ENCODE data around the gene PEAK3. TPM values are rescaled to one million over a fixed set of nuclear protein-coding genes. Genes with fewer than 3 reads are reported as not detected.

Gene PEAK3
- total RNA-seq, 2 experiments from 2014 or later, result 0.54 TPM; not detected in 1

DNA sequence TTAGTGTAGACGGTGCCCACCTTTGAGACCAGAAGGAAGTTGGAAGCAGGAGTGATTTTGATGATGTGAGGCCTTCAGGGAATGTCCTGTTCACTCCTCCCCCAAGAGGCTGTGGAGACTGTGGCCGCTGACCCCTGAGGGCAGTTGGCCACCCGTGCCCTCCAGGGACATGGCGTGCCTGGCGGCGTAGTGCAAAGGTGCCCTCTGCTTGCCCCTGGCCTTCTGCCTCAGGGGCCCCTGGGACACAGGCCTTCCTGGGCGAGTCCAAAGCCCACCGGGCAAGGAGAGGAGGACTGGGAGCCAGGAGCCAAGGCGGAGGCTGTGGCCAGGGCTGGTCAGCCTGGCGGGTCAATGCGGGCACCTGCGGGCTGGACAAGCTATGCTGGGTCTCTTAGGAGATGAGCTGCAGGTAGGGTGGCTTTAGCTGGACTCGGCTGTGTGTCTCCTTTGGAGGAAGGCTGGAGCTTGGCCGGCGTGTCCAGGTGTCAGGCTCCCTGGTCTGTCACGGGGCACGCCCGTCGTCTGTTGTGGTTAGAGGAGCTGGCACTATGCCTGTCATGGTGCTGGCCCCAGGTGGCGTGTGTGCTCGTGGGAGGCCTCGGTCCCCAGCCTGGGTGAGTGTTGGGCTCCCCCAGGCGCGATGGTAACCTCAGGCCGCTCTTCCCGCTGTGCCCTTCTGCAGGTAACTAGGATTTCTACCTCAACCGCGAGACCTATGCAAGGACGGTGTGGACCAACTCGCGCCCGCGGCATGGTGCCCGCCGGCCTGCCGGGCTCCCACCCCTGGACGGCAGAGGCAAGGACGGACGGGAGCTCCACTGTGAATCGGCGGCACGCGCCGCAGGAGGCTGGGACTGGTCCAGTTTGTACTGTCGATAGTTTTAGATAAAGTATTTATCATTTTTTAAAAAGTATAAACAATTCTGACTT is 52.6 kb downstream of the PEAK3 start:
- Mint-ChIP-seq H3K36me3 (peaks cover 30% of the 10 kb centered on the region), H3K27me3 (no peaks in the 10 kb centered on the region), H3K4me1 (peaks cover 18% of the 10 kb centered on the region), H3K27ac (no peak overlapping the region), H3K9me3 (ENCODE audit: low read depth) (no peaks in the 10 kb centered on the region), H3K4me3 (no peak overlapping the region)
- CTCF ChIA-PET, result interaction anchor here (1.2 kb wide), 1 partner anchor 10 kb away, joined by 3 read pairs; no protein-coding TSS in a partner anchor
- no peak for ATAC-seq
- DNase-seq, result no peak

DNA sequence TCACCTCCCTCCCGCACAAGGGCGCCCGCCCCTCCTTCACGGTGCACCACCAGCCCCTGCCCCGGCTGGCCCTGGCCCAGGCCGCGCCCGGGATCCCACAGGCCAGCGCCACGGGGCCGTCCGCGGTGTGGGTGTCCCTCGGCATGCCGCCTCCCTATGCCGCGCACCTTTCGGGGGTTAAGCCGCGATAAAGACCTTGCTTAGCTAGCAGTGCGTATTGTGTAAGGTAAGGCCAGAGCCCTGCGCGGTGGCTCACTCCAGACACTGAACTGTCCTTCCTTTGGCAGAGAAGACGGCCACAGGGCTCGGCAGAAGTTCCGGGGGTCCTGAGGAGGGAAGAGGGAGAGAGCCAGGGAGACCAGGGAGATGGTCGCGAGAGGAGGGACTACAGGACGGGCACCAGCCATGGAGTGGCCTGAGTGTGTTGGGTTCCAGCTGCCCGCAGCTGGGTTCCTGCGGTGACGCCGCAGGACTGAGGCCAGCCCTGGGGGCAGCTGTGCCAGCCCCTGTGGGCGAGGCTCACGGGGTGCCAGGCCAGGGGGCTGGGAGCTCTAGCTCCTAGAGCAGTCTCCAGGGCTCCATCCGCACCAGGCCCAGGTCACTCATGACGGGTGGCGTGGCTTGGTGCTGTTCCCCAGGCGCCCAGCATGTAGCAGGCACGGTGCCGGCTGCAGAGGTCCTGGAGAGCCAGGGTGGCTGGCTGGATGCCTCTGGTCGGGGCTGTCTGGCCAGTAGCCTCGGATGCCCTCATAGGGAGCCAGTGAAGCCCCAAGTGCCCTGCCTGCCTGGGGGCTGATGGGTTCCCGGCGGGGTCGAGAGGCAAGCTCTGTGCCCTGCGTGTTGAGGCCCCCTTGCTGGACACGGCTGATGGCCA is 53.6 kb downstream of the PEAK3 start:
- Mint-ChIP-seq H3K27me3 (no peaks in the 10 kb centered on the region), H3K4me1 (peaks cover 16% of the 10 kb centered on the region), H3K36me3 (peaks cover 32% of the 10 kb centered on the region), H3K9me3 (ENCODE audit: low read depth) (no peaks in the 10 kb centered on the region), H3K4me3 (no peak overlapping the region), H3K27ac (no peak overlapping the region)
- ATAC-seq (no peak), DNase-seq (no peak)
- CTCF ChIA-PET, result interaction anchor here (1.2 kb wide), 1 partner anchor 11 kb away, joined by 3 read pairs; no protein-coding TSS in a partner anchor

DNA sequence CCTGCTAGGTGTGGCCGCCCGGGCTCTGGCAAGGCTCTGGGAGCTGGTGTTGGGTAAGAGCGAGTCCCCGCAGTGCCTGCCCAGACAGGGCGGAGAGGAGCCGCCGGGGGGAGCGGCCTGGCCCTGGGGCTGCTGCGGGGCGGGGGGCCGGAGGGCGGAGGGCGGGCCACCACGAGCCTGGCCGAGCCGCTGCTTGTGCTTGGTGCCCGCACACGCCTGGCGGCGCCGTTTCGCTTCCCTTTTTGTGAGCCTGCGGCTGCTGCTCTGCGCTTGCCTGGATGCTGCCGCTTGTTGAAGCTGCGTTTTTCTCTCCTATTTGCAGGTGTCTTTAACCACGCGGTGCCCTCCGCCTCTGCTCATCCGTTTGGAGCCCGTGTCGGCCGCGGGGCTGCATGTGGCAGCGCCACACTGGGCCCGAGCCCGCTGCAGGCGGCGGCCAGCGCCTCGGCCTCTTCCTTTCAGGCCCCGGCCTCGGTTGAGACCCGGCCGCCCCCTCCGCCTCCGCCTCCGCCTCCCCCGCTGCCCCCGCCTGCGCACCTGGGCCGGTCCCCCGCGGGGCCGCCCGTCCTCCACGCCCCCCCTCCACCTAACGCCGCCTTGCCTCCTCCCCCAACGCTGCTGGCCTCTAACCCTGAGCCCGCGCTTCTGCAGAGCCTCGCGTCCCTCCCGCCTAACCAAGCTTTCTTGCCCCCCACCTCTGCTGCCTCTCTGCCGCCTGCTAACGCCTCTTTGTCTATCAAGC is 54.4 kb downstream of the PEAK3 start:
- peaks cover 29% of the 10 kb centered on the region for H3K36me3 Mint-ChIP-seq
- no peak for DNase-seq
- CTCF ChIA-PET, result no interaction called here

DNA sequence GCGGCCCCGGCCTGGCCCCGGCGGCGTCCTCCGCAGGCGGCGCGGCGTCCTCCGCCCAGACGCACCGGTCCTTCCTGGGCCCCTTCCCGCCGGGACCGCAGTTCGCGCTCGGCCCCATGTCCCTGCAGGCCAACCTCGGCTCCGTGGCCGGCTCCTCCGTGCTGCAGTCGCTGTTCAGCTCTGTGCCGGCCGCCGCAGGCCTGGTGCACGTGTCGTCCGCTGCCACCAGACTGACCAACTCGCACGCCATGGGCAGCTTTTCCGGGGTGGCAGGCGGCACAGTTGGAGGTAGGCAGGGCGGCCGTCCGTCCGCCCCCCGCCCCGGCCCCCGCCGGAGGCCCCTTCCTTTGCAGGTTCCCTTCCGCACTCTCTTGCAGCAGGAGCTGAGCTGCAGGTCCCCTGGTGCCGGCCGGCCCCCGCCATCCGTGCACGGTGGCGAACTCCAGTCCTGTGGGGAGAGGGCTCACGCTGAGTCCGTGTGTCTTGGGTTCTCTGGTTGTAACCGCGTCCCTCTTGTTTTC is 55.1 kb downstream of the PEAK3 start:
- no peak for ATAC-seq
- H3K36me3 Mint-ChIP-seq, result peaks cover 29% of the 10 kb centered on the region
- DNase-seq, result no peak
- H3K27me3 Mint-ChIP-seq, result no peaks in the 10 kb centered on the region
- CTCF ChIA-PET, result no interaction called here
- H3K4me3 Mint-ChIP-seq, result no peak overlapping the region
- no peaks in the 10 kb centered on the region for H3K9me3 Mint-ChIP-seq (ENCODE audit: low read depth)
- peaks cover 13% of the 10 kb centered on the region for H3K4me1 Mint-ChIP-seq
- H3K27ac Mint-ChIP-seq, result no peak overlapping the region

More for the DNA sequence above, 54.4 kb downstream of the PEAK3 start:
- peaks cover 13% of the 10 kb centered on the region for H3K4me1 Mint-ChIP-seq
- no peak for ATAC-seq
- no peak overlapping the region for H3K4me3 Mint-ChIP-seq
- H3K27ac Mint-ChIP-seq, result no peak overlapping the region
- no peaks in the 10 kb centered on the region for H3K9me3 Mint-ChIP-seq (ENCODE audit: low read depth)
- H3K27me3 Mint-ChIP-seq, result no peaks in the 10 kb centered on the region

DNA sequence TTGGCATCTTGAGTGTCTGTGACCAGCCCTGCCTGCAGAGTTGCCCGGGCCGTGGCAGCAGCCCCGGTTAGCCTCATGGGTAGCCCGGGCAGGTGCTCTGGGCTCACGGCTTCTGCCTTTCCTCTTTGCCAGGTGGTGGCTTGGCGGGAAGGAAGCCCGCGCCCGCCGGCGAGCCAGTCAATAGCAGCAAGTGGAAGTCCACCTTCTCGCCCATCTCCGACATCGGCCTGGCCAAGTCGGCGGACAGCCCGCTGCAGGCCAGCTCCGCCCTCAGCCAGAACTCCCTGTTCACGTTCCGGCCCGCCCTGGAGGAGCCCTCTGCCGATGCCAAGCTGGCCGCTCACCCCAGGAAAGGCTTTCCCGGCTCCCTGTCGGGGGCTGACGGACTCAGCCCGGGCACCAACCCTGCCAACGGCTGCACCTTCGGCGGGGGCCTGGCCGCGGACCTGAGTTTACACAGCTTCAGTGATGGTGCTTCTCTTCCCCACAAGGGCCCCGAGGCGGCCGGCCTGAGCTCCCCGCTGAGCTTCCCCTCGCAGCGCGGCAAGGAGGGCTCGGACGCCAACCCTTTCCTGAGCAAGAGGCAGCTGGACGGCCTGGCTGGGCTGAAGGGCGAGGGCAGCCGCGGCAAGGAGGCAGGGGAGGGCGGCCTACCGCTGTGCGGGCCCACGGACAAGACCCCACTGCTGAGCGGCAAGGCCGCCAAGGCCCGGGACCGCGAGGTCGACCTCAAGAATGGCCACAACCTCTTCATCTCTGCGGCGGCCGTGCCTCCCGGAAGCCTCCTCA is 55.7 kb downstream of the PEAK3 start:
- peaks cover 13% of the 10 kb centered on the region for H3K4me1 Mint-ChIP-seq

DNA sequence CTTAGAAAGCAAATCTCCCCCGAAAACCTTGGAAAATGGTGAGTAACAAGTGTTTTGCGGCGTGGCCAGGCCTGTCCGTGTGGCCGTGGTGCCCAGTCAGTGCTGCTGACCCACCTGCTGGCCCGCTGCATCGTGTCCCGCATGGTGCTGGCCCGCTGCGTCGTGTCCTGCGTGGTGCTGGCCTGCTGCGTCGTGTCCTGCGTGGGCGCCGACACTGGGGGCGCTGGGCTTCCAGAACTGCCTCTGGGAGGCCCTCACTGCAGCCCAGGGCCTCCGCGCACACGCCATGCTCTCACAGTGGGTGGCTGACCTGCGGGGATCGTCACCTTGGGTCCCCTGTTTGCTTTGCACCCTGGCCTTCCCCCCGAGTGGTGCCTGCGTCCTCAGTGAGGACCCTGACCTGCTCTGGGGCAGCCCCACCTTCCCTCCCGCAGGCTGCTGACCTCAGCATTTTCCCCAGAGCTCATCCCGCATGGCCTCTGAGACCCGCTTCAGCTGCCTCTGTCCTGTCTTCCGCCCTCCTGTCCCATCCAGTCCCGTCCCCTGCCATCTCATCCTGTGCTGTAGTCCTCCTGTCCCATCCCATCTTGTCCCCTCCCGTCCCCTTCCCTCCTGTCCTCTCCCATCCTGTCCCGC is 56.4 kb downstream of the PEAK3 start:
- no peak overlapping the region for H3K4me3 Mint-ChIP-seq
- no peaks in the 10 kb centered on the region for H3K27me3 Mint-ChIP-seq
- no peak overlapping the region for H3K27ac Mint-ChIP-seq
- CTCF ChIA-PET, result no interaction called here
- peaks cover 13% of the 10 kb centered on the region for H3K4me1 Mint-ChIP-seq
- peaks cover 28% of the 10 kb centered on the region for H3K36me3 Mint-ChIP-seq
- ATAC-seq (no peak), DNase-seq (no peak)
- H3K9me3 Mint-ChIP-seq (ENCODE audit: low read depth), result no peaks in the 10 kb centered on the region

More for the DNA sequence above, 55.7 kb downstream of the PEAK3 start:
- CTCF ChIA-PET, result no interaction called here
- DNase-seq, result no peak
- H3K4me3 Mint-ChIP-seq, result no peak overlapping the region
- no peaks in the 10 kb centered on the region for H3K9me3 Mint-ChIP-seq (ENCODE audit: low read depth)
- no peaks in the 10 kb centered on the region for H3K27me3 Mint-ChIP-seq
- ATAC-seq, result no peak
- H3K36me3 Mint-ChIP-seq, result peaks cover 29% of the 10 kb centered on the region
- H3K27ac Mint-ChIP-seq, result no peak overlapping the region

DNA sequence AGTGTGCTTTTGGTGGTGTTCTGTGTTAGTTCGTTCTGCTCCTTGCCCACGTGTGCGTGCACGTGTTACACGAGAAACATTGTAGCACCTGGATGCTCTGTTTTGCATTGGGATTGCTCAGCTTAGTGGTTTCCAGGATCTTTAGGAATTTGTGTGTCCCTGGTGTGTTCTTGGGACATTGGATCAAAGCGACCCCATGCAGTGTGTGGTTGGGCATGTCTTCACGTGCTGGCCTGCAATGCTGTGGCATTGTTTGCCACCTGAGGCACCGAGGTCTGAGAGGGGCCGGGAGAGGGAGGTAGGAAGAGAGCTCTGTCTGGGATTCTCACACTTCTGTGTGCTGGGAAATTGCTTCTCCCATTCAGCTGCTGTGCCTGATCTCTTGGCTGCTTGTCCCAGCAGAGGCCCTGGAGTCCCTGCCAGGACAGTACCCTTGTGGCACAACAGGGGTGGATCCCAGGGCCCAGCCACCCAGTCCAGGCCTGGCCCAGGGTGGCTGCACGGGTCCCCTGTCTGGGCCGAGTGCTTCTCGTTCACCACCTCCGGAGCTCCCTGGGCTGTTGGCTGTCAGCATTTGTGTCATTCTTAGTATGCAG is 57.1 kb downstream of the PEAK3 start:
- Mint-ChIP-seq H3K4me3 (no peak overlapping the region), H3K36me3 (peaks cover 28% of the 10 kb centered on the region), H3K4me1 (peaks cover 13% of the 10 kb centered on the region), H3K27me3 (no peaks in the 10 kb centered on the region), H3K9me3 (ENCODE audit: low read depth) (no peaks in the 10 kb centered on the region), H3K27ac (peak overlapping the region; percentile 85)
- CTCF ChIA-PET, result no interaction called here
- no peak for ATAC-seq
- DNase-seq, result no peak

Small RNA genes within 50 kb of the gene (microRNA-seq; reads per million reads assigned to microRNA genes)
- gene MIR1227, result 4.3 reads per million, percentile 5 among the genes with 10 or more reads in this experiment
- gene MIR4321, result not detected

Other genes starting within 250 kb of the PEAK3 start
- 100 to 1,000 TPM; 196 to 201 TPM for gene MKNK2, start 230.9 kb downstream of the PEAK3 start, total RNA-seq
- 100 to 1,000 TPM; 200 to 202 TPM for gene MOB3A, start 185.8 kb downstream of the PEAK3 start, total RNA-seq
- gene IZUMO4, start 185.3 kb downstream of the PEAK3 start, total RNA-seq, result 10 to 100 TPM in 1 of 2 experiments, 1 to 10 TPM in 1; 7.2 to 10.1 TPM
- gene AP3D1, start 130.6 kb downstream of the PEAK3 start, total RNA-seq, result 100 to 1,000 TPM; 110 to 127 TPM
- gene DOT1L, start 118.2 kb downstream of the PEAK3 start, total RNA-seq, result 100 to 1,000 TPM in 1 of 2 experiments, 10 to 100 TPM in 1; 99.9 to 105 TPM
- 10 to 100 TPM; 78.3 to 80.8 TPM for gene PLEKHJ1, start 45.8 kb downstream of the PEAK3 start, total RNA-seq
- gene SF3A2, start 45.4 kb downstream of the PEAK3 start, total RNA-seq, result 100 to 1,000 TPM; 167 to 178 TPM
- 1 to 10 TPM; 5.1 to 6.0 TPM for gene AMH, start 32.9 kb downstream of the PEAK3 start, total RNA-seq
- gene JSRP1, start 25.8 kb downstream of the PEAK3 start, total RNA-seq, result 1 to 10 TPM in 1 of 2 experiments, not detected in 1; 1.0 TPM
- gene LINGO3, start 26.0 kb upstream of the PEAK3 start, total RNA-seq, result under 1 TPM; 0.32 to 0.40 TPM
- gene LSM7, start 46.4 kb upstream of the PEAK3 start, total RNA-seq, result 100 to 1,000 TPM; 135 TPM
- gene SPPL2B, start 46.5 kb upstream of the PEAK3 start, total RNA-seq, result 10 to 100 TPM; 63.2 to 72.4 TPM
- gene TMPRSS9, start 78.1 kb upstream of the PEAK3 start, total RNA-seq, result not detected
- 10 to 100 TPM; 66.4 to 91.9 TPM for gene TIMM13, start 145.4 kb upstream of the PEAK3 start, total RNA-seq
- gene LMNB2, start 174.8 kb upstream of the PEAK3 start, total RNA-seq, result 100 to 1,000 TPM; 123 to 128 TPM
- 10 to 100 TPM; 63.4 to 79.4 TPM for gene GADD45B, start 194.0 kb upstream of the PEAK3 start, total RNA-seq

All from activated CD8-positive, alpha-beta memory T cell treated with anti-CD3 and anti-CD28 coated beads, Interleukin-2, amount 10 ng/mL, durations not matched to agents 7 days and 5 days (primary cell).